BJ (cell line): Measurements from ENCODE around the gene LHFPL2. TPM values are rescaled to one million over a fixed set of nuclear protein-coding genes. Genes with fewer than 3 reads are reported as not detected.
"Not testable (repeated sequence)": the region's sequence is repeated elsewhere in the genome, so short reads cannot be mapped to it uniquely, and the experiment has no call there.

ENCODE experiments used
- CTCF ChIA-PET: fragments of 350-600 bp; formaldehyde crosslinking; extraction: SDS; loops from one replicate; lab custom pipeline; 2021; ENCODE audit warnings: antibody characterized with exemption, inconsistent platforms; lab: Yijun Ruan, JAX
- POLR2A ChIA-PET: fragments of 300-600 bp; sonication (Branson Sonifier 250); formaldehyde crosslinking; extraction: SDS; loops from one replicate; lab custom pipeline; 2021; ENCODE audit warnings: antibody characterized with exemption; lab: Charles Lee
- DNase-seq: peaks from one replicate; pipeline ENCODE4 v3.0.0-alpha.2; 2011; ENCODE audit warnings: low read depth
- H3K27me3 ChIP-seq: 2 replicates; pipeline ENCODE4 v1.6.0; 2011; ENCODE audit warnings: low read length; ENCODE audit not compliant: control insufficient read depth, insufficient read depth
- H3K36me3 ChIP-seq: 2 replicates; pipeline ENCODE4 v1.5.1; 2011; ENCODE audit warnings: low read length; ENCODE audit not compliant: control insufficient read depth, insufficient read depth
- H3K4me3 ChIP-seq: 2 replicates; pipeline ENCODE4 v1.5.1; 2011; ENCODE audit warnings: low read depth, mild to moderate bottlenecking, control low read depth, low read length
- CTCF ChIP-seq: IDR thresholded peaks from 2 replicates; pipeline ENCODE4 v1.5.1; 2011; ENCODE audit warnings: low read depth, mild to moderate bottlenecking, control low read depth, inconsistent platforms, low read length, moderate library complexity; ENCODE audit not compliant: insufficient read depth
- polyA plus RNA-seq: library from polyadenylated mRNA; depleted of rRNA; stranded (reverse); fragments of >200 nt; gene quantifications from 2 replicates; pipeline ENCODE4 v1.2.3, GENCODE V29; 2011

Gene LHFPL2
- polyA plus RNA-seq, 1 experiment, result 4.4 TPM

- Histone ChIP-seq H3K4me3 (no peak overlapping the region), H3K36me3 (peaks cover 2% of the 10 kb centered on the region; the same call in 1 of the 2 replicates), H3K27me3 (no peaks in the 10 kb centered on the region)
- DNase-seq, result no peak
- ChIA-PET POLR2A (no interaction called here), CTCF (interaction anchor here (1.6 kb wide), 1 partner anchor 9 kb away, joined by 5 read pairs; no protein-coding TSS in a partner anchor)
- TF ChIP-seq CTCF, result no peak
These were observed 26.1 kb downstream of the LHFPL2 start for GRCh38 chr5:78622302-78622971.

GRCh38 chr5:78621291-78621738 lies 27.3 kb downstream of the LHFPL2 start:
- TF ChIP-seq CTCF, result no peak
- POLR2A ChIA-PET, result no interaction called here

DNA sequence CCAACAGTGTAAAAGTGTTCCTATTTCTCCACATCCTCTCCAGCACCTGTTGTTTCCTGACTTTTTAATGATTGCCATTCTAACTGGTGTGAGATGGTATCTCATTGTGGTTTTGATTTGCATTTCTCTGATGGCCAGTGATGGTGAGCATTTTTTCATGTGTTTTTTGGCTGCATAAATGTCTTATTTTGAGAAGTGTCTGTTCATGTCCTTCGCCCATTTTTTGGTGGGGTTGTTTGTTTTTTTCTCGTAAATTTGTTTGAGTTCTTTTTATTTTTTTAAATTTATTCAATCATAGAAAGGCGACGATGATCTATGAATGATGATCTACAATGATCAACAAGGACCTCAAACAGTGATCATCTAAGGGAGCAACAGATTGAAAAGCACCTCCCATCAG lies 28.5 kb downstream of the LHFPL2 start:
- H3K27me3 ChIP-seq, H3K36me3 ChIP-seq, CTCF ChIA-PET, H3K4me3 ChIP-seq, POLR2A ChIA-PET, DNase-seq: not testable (repeated sequence)

More at GRCh38 chr5:78621291-78621738, 27.3 kb downstream of the LHFPL2 start:
- DNase-seq, result no peak
- peaks cover 2% of the 10 kb centered on the region; the same call in 1 of the 2 replicates for H3K36me3 ChIP-seq
- no peaks in the 10 kb centered on the region for H3K27me3 ChIP-seq
- H3K4me3 ChIP-seq, result no peak overlapping the region
- CTCF ChIA-PET, result interaction anchor here (1.6 kb wide), 1 partner anchor 8 kb away, joined by 5 read pairs; no protein-coding TSS in a partner anchor

GRCh38 chr5:78618303-78618702 lies 30.3 kb downstream of the LHFPL2 start:
- ChIA-PET CTCF (interaction anchor here (0.7 to 0.8 kb wide), 2 partner anchors 48 to 294 kb away, joined by 3 read pairs; no protein-coding TSS in a partner anchor), POLR2A (interaction anchor here (0.7 kb wide), 1 partner anchor 54 kb away, joined by 3 read pairs; no protein-coding TSS in a partner anchor)
- no peak for TF ChIP-seq CTCF
- no peaks in the 10 kb centered on the region for H3K27me3 ChIP-seq
- no peak overlapping the region for H3K4me3 ChIP-seq
- DNase-seq, result no peak
- no peaks in the 10 kb centered on the region for H3K36me3 ChIP-seq

GRCh38 chr5:78615697-78616096 lies 32.9 kb downstream of the LHFPL2 start:
- ChIA-PET CTCF (no interaction called here), POLR2A (no interaction called here)
- no peak for TF ChIP-seq CTCF
- Histone ChIP-seq H3K36me3 (no peaks in the 10 kb centered on the region), H3K4me3 (no peak overlapping the region), H3K27me3 (no peaks in the 10 kb centered on the region)
- DNase-seq, result no peak
